CD4-positive, alpha-beta T cell treated with Interleukin-1 beta for 1 hour (primary cell): ENCODE results near the gene PALMD.
A peak's percentile ranks its signal among the peaks of the same experiment; 100 is the strongest.

Experiments
- DNase-seq, 2 donors: peaks; one replicate each; pipeline ENCODE4 v3.0.0-alpha.2; 2020 to 2022

Gene PALMD

DNA sequence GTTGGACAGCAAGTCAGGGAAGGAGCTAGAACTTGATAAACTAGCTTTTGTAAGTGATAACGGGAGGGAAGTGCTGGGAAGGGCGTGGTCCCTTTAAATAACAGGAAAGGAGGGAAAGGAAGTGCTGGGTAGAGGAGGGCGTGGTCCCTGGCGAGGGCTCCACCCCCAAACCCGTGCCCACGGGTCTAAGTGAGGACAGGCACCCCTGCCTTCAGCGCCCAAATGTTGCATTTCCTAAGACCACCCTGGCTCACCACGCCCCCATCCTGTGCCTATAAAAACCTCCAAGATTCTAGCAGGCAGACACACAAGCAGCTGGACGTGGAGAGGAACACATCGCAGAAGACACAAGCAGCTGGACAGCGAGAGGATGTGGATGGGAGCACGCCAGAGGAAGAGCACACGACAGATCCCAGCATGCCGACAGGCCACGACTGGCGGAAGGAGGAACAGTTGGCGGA is 58.5 kb downstream of the PALMD start:
- DNase-seq: no peak

- no peak for DNase-seq
Observed at GRCh38 chr1:99705385-99705784, 59.5 kb downstream of the PALMD start.

DNA sequence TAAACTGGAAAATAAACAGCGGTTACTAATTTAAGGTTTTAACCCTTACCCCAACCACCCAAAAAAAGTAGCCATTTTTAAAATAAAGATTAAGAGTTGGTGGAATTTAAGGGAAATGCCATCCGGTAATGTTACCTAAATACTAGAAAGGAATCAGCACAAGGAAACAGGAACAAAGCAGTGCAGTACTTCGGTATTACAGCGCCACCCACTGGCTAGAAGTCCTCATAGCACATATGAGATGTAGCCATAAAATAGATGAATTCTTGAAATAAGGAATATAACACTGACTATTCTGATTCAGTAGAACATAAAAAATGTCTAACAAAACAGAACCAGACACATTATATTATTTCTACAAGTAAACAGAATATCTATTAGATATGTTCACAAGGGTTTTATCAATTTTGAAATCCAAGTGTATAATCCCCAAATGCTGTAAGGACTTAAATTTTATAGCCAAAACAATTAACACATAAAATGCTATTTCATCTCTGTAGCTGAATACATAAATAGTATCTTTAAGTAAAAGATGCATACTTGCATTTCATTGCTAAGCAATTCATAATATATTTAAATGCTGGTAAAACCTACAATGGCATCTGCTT is 61.7 kb downstream of the PALMD start:
- DNase-seq: peak; percentile 33 to 51

DNA sequence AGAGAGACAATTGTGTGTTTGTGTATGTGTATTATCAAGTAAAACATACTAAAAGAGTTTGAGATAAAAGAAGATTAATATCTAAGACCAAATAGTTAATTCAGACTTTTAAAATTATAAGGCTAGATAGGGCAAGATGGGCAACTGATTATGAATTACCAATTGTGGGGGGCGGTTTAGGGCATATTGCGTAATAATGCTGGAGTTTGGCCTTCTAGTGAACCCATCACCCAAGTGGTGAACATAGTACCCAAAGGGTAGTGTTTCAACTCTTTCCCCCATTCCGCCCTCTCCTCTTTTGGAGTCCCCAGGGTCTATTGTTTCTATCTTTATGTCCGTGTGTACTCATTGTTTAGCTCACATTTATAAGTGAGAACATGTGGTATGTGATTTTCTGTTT is 65.1 kb downstream of the PALMD start:
- no peak for DNase-seq

- DNase-seq: no peak
Observed at GRCh38 chr1:99713006-99713405, 67.1 kb downstream of the PALMD start.

DNA sequence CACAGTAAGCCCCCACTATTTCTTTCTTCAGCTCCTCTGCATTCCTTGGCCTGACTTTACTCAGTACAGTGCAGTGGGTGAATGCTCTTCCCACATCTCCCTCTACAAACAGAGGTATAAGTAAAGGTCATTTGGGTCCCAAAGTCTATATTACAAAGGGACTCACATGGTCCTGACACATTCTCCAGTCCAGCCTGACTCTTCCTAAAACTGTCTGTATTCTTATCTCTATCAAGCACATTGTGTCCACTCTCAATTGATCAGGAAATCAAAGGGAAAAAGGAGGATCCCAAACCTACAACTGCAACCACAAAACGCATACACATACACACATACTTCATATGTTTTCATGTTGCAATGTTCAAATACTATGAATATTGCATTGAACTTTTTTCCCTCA is 71.1 kb downstream of the PALMD start:
- DNase-seq: no peak

- no peak for DNase-seq
Observed at GRCh38 chr1:99723251-99723650, 77.3 kb downstream of the PALMD start.

GRCh38 chr1:99725996-99726395 is 80.1 kb downstream of the PALMD start:
- DNase-seq: no peak

GRCh38 chr1:99726407-99726806 is 80.5 kb downstream of the PALMD start:
- DNase-seq: no peak

- no peak for DNase-seq
Observed at GRCh38 chr1:99726818-99727217, 80.9 kb downstream of the PALMD start.

DNA sequence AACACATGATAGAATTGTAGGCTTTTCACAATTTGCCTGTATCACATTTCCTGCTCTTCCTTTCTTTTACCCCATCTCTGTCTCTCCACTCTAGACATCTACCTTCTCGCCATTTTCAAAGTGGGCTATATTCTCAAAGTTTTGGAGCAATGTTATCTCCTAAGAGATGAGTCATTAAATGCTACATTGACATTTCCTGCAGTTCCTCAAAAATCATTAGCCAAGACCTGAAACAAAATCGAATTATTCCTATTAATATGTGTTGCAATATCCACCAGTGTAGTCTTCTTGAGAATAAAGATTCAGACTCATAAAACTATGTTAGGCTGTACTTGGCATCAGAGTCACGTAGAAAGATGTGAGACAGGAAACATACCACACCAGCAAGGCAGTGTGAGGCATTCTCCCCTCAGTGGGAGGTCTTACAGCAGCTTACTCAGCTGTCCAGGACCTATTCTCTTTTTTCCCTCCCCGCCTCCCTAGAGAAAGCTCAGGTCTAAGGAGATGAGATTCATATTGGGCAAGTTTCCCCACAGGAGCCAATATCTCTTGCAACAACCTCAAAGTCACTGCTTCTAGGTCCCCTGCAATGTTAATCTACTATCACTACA is 81.8 kb downstream of the PALMD start:
- DNase-seq: no peak

DNA sequence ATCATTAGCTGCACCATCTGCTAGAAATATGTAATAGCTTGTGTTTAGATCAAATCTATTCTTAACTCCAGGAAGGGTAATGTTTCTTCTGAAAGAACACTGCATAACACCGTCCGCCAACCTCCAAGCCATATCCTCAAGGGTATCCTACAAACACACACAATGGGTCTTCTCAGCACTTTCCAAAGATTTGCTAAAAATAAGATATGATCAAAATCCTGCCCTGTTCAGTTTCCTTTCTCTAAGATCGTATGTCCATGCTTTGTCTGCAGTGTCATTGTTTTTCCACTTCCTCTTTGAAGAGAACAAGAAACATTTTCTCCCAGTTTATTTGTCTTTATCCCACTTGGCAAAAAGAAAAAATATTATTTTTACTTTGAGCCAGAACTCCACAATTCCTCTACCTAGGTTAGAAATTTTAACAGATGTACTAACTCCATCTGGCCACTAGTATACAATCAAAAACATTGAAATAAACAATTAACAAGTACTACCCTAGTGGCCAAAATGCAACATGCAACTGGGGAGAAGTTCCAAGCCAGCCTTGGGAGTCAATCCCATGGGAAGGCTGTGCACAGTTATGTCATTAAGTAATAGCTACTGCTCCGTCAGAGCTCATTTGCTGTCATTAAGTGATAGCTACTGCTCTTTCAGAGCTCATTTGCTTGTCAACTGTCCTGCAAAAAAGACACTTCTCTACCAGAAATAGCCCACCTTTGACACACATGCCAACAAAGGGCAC is 82.8 kb downstream of the PALMD start:
- DNase-seq: no peak

- DNase-seq: no peak
Observed at GRCh38 chr1:99731384-99731783, 85.5 kb downstream of the PALMD start.

- no peak for DNase-seq
Observed at GRCh38 chr1:99735852-99736251, 89.9 kb downstream of the PALMD start.

- no peak for DNase-seq
Observed at GRCh38 chr1:99737016-99737415, 91.1 kb downstream of the PALMD start.

GRCh38 chr1:99738858-99739465 is 93.0 kb downstream of the PALMD start:
- no peak for DNase-seq

DNA sequence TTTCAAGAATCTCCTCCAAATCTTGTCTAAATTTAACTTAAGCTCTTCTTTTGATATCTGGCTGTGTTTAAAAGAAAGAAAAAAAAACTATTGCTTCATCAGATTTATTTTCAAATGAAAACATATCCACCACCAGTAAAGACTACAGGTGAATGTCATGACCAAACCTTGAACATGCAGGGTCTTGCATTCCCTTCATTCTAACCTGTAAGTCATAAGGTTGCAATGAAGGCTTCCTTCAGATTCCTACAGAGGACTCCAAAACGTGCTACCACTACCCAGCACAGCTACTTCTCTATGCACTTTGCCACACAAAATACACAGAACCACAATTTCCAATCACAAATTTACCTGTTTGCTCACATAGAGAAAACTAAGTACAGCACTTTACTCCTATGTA is 94.2 kb downstream of the PALMD start:
- no peak for DNase-seq
